ENCODE measurements around the gene SPSB2.
"Not testable (repeated sequence)": the region's sequence is repeated elsewhere in the genome, so short reads cannot be mapped to it uniquely, and the experiment has no call there.

Gene SPSB2, protein sequence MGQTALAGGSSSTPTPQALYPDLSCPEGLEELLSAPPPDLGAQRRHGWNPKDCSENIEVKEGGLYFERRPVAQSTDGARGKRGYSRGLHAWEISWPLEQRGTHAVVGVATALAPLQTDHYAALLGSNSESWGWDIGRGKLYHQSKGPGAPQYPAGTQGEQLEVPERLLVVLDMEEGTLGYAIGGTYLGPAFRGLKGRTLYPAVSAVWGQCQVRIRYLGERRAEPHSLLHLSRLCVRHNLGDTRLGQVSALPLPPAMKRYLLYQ

DNA sequence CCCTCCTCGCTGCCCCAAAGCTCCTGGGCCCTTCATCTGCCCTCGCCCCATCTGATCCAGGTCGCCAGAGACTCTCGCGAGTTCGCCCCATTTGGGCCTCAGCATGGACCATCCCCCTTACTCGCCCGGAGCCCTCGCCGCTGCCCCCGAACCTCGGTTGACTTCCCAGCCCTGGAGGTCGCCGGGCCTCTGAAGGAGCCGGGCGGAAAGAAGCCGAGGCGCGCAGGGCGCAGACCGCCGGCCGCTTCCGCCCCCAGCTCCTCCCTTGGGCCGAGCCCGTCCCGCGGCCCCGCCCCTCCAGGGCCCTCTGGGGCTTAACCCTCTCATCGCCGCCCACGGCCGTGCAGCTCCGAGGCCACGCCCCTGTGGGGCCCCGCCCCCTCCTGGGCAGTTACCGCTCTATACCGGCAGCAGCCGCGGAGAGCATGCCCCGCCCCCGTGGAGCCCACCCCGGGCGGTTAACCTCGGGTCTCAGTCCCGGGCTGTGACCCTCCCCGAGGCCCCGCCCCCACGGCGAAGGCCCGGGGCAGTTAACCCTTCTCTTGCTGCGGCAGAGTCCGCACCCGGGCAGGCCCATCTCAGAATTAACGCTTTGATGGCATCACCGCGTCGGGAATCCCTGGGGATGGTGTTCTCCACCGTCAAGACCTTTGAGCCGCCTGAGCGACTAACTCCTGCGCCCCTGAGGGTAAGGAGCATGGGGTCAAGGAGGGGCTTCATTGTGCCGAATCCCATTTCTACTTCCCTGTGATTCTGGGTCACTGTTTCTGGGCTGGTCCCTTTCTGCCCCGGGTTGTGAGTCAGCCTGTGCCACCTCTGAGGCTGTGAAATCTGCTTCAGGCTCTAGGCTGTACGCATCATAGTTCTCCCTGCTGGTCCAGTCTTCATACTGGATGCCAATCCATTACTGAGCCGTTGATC is at the start of gene SPSB2:
Gene SPSB2 (minus strand): TSS at position 210 of the 921 bp plus-strand sequence. CDS start 402 bp downstream, outside the sequence.
- DNase-seq: peak; percentile 94

DNA sequence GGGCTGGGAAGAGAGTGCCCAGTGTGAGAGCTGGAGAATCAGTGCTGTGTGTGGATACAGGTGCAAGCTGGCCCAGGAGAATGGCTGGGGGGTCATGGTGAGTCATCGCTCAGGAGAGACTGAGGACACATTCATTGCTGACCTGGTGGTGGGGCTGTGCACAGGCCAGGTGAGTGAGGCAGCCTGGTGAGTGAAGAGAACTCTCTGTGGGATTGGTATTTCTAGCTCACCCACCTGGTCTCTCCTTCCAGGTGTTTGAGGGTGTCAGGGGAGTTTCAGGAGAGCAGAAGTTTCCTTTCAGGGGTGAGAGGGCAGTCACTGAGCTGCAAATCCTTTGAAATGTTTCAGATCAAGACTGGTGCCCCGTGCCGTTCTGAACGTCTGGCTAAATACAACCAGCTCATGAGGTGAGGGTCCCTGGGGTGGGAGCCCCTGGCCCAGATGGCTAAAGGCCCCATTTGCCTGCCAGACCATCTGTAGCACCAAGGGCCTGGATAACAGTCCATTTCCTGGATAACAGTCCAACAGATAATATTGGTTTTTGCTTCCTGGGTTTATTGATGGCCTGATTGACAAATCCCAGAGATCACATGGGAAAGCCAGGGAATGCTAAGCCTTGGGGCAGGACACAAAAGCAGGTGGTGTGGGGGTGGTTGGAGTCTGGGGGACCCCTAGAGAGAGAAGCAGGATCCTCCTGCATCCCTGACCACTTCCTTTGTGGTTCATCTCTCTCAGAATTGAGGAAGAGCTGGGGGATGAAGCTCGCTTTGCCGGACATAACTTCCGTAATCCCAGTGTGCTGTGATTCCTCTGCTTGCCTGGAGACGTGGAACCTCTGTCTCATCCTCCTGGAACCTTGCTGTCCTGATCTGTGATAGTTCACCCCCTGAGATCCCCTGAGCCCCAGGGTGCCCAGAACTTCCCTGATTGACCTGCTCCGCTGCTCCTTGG is 49.2 kb upstream of the SPSB2 start:
- no peak for DNase-seq

DNA sequence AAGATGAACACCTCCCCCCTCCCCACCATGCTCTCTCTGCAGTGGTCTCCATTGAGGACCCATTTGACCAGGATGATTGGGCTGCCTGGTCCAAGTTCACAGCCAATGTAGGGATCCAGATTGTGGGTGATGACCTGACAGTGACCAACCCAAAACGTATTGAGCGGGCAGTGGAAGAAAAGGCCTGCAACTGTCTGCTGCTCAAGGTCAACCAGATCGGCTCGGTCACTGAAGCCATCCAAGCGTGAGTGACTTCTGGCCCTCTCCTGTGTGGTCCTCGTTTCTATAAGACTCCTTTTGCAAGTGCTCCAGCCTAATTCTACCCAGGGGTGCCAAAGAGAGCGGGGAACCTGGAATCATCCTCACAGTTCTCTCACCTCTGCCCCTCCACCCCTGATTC is 48.4 kb upstream of the SPSB2 start:
- no peak for DNase-seq

DNA sequence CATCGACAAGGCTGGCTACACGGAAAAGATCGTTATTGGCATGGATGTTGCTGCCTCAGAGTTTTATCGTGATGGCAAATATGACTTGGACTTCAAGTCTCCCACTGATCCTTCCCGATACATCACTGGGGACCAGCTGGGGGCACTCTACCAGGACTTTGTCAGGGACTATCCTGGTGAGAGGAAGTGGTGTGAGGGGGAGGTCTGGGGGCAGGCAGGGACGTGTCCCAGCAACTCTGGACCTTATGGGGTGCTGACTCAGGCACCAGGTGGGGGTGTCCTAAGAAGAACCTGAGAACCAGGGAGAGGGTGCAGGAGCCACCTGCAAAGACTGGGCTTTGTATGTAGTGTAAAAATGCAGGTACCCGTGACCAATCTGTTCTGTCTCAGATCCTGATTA is 46.5 kb upstream of the SPSB2 start:
- DNase-seq: no peak

DNA sequence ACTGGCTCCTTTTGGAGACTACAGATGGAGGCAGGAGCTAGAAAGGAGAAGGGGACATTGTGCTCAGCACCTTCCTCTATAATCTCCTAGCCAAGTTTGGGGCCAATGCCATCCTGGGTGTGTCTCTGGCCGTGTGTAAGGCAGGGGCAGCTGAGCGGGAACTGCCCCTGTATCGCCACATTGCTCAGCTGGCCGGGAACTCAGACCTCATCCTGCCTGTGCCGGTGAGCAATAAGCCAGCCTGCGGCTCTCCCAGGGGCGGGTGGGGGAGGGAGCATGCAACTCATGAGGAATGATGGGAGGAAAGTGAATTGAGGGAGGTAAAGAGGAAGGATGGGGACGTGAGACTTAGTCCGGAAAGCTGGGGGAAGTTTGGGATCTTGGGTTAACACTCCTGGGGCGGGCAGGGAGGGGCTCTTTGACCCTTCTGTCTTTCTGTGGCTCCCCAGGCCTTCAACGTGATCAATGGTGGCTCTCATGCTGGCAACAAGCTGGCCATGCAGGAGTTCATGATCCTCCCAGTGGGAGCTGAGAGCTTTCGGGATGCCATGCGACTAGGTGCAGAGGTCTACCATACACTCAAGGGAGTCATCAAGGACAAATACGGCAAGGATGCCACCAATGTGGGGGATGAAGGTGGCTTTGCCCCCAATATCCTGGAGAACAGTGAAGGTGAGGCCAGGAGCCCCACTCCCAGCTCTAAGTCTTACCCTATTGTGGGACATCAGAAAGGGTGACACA is 44.6 kb upstream of the SPSB2 start:
- no peak for DNase-seq

DNA sequence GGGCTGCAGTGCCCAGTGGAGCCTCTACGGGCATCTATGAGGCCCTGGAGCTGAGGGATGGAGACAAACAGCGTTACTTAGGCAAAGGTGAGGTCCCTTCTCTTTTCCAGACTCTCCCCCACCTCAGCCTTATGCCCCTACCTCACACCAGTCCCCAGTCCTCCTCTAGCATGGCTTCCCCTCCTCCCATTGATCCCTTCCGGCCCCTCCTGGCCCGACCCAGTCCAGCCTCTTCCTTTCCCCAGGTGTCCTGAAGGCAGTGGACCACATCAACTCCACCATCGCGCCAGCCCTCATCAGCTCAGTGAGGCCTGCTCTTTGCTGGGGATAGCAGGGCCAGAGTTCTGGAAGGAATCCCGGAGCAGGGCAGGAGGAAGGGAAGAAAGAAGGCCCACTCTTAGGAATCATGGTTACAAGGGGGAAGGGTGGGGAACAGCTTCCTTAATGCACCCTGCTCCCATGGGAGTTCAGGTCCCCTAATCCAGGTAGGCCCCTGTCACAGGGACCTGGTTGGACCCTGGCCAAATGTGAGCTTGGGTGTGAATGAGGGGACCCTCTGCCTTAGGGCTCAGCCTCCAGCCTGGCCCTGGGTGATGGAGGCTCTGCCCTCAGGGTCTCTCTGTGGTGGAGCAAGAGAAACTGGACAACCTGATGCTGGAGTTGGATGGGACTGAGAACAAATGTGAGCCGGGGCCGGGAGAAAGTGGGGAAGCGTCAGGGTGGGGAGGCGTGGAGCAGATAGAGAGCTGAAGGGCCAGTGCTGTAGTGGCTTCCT is 43.5 kb upstream of the SPSB2 start:
- DNase-seq: no peak

DNA sequence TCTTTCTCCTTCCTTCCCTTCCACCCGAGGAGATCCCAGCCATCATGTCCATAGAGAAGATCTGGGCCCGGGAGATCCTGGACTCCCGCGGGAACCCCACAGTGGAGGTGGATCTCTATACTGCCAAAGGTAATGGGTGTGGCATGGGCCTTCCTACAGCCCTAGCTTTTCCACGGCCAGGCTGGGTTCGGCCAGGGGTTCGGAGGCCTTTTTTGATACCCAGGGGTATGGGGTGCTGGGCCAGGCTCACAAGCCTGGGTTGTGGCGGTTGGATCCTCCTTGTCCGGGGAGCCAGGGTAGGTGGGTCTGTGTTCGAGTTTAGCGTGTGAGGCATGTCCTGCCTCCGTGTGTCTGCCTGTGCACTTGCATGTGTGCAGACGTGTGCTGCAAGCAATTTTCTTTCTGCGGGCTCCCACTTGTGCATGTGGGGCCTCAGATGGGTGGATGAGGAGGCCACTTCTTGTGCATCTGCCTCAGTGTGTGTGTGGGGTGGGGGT is 42.7 kb upstream of the SPSB2 start:
- no peak for DNase-seq

DNA sequence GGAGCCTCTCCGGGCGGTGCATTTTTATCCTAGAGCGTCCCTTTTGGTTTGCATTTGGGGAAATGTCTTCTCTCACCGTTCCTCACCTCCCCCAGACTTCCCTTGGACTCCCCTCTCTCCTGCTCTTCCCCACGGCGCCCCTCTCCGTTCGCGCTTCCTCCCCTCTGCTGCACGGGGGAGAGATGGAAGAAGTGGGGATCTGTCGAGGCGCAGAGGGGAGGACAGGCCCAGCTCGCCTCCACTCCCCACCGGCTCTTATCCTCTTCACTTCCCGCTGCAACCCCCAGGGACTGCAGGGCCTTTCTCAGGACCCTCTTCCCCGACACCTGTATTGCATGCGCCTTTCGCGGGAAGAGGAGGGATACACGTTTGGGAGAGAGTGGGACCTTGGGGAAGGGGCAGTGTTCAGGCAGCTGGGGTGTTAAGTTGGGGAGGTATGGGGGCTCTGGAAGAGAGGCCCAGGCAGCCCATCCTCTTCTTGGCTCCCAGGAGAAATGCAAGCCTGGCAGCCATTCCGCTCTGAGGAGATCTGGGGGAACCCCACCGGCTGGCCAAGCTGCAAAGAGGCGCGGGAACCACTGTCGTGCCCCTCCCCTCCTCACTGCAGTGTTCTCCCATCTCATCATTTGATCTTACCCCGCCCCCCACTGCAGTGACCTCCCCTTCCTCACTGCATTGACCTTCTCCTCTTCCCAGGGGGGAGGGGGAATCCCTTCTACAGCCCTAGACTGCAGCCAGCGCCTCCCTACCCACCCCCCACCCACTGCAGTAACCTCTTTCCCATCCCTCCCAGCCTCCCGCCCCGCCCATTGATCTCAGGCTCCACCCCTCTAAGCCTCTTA is 42.1 kb upstream of the SPSB2 start:
- no peak for DNase-seq

DNA sequence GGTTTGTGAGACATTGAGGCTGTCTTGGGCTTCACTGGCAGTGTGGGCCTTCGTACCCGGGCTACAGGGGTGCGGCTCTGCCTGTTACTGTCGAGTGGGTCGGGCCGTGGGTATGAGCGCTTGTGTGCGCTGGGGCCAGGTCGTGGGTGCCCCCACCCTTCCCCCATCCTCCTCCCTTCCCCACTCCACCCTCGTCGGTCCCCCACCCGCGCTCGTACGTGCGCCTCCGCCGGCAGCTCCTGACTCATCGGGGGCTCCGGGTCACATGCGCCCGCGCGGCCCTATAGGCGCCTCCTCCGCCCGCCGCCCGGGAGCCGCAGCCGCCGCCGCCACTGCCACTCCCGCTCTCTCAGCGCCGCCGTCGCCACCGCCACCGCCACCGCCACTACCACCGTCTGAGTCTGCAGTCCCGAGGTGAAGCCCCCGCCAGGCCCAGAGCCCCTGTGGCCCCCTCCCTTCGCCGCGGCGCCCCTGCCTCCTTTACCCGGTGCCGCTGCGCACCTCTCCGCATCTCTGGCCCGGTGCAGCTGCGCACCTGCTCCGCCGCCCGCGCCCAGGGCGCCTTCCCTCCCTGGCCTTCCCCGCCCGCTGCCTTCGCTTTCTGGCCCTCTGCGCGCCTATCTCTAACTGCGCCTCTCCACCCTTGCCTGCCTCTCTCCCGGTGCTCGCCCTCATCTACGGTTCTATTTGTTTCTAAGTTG is 41.3 kb upstream of the SPSB2 start, which contains the start of gene ENO2:
Gene ENO2 (plus strand): TSS at position 335 of the 701 bp plus-strand sequence. CDS start 1,253 bp downstream, outside the sequence.
- peak; percentile 68 for DNase-seq

DNA sequence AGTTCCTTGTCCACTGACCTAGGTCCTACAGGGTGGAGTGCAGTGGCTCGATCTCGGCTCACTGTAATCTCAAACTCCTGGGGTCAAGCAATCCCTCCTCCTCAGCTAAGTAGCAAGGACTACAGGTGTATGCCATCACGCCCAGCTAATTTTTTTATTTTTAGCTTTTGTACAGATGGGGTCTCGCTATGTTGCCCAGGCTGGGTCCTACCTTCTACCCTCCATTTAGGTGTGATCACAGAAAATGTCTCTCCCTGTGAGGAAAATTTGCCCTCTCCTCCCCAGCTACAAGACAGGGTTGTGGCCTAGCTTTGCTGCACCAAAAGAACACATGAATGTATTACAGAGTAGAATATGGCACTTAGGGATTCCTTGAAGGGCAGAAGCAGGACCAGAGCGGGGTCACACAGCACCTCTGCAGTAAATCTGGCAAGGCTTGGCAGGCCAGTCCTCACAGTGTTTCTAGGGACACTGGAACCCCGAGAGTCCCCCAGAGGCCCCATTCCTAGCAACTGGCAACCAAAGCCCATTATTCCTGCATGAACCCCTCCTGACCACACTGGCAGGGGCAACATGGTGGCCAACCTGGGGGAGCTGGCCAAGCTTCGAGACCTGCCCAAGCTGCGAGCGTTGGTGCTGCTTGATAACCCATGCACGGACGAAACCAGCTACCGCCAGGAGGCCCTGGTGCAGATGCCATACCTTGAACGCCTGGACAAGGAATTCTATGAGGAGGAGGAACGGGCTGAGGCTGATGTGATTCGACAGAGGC is 39.2 kb upstream of the SPSB2 start:
- no peak for DNase-seq

DNA sequence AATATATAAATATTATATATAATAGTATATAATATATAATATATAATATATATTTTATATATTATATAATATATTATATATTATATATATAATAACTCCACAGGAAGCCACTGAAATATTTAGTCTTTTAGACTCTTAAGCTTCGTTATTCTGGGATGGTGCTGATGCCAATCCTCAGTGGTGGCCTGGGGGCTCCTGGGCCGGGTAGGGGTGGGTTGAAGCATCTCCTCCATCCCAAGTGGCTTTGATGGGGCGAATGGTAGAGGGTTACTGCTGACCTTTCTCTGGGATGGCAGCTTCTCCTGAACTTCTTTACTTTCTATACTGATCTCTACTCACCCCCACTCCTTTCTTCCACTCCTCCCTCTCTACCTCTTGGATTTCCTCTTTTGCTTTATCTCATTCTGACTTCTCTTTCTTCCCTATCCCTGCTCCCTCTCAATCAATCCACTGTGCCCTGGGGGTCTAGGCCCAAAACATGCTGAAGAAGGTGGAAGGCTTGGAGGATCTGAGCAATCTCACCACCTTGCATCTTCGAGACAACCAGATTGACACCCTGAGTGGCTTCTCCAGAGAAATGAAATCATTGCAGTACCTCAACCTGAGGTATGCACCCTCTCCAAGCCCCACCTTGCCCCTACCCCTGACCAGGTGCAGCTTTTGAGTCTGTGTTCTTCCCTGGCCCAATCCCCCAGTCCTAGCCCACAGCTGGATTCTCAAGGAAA is 36.5 kb upstream of the SPSB2 start:
- DNase-seq: no peak

DNA sequence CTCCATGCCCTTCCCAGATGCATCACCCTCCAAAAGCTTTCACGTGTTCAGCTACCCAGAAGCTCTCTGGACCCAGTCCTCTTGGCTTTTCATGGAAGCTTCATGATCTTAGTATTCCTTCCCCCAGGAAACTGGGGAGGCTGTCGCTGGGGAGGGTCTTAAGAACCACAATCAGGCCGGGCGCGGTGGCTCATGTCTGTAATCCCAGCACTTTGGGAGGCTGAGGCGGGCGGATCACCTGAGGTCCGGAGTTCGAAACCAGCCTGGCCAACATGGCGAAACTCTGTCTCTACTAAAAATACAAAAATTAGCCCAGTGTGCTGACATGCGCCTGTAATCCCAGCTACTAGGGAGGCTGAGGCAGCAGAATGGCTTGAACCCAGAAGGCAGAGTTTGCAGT is 35.0 kb upstream of the SPSB2 start:
- DNase-seq: not testable (repeated sequence)

DNA sequence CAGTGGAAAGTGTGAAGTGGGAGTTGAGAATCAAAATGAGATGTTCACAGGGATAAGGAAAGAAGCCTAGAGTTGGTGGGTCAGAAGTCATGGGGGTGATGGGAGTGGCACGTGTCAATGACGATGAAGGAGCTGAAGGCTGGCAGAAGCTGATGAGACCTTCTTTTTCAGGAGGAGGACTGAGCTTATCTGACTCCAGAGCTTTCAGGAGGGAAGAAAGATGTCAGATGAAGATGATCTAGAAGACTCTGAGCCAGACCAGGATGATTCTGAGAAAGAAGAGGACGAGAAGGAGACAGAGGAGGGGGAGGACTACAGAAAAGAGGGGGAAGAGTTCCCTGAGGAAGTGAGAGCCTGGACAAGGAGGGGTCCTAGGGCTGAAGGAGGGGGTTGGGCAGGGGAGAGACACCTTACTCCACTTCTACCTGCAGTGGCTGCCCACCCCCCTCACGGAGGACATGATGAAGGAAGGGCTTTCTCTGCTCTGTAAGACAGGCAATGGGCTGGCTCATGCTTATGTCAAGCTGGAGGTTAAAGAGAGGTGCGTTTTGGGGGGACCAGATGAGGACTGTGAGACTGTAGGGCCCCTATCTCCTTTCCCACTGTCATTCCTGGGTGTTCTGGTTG is 32.4 kb upstream of the SPSB2 start:
- no peak for DNase-seq

DNA sequence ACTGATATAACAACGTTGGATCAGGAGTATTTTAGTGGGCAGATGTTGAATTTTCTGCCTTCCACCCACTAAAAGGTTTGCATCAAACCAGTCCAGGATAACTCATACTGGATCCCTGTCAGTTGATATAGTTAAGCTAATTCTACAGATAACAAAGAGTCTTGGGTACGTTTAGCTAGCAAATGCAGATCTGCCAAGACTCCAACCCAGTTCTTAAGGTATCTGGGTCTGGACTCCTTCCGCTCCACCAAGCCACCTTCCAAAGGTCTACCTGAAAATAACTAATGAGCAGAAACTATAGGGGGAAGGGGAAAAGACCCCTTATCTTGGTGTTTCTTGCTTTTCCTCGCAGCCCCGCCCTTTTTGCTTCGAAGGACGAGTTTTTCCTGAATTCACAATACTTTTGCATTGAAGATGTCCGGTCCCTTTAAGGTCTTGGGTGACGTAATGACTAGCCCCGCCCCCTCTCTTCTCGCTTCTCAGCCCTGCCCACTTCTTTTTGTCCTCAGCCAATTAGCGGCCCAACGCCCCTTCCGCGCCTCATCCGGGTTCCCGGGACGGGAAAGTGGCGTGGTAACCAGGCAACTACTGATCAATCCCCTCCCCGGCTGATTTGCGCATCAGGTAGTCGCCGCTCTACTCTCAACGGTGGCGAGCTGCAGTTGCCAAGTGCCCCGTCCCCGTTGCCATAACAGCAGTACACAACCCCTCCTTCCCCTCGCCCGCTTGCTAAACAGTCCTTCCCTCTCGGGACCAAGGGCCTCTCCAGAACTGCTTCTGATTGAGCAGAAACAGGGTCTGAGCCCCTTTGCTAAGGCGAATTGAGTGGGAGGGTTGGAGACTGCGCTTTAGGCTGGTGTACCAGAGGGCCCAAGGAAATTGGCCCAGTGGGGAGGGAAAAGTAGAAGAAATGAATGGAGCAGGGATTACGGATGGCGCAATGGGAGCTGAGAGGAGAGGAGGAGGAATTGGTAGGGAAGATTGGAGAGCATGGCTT is 31.5 kb upstream of the SPSB2 start, which contains the start of gene LRRC23:
Gene LRRC23 (plus strand): TSS at position 543 of the 997 bp plus-strand sequence. CDS start 812 bp downstream, outside the sequence.
- peak; percentile 97 for DNase-seq

DNA sequence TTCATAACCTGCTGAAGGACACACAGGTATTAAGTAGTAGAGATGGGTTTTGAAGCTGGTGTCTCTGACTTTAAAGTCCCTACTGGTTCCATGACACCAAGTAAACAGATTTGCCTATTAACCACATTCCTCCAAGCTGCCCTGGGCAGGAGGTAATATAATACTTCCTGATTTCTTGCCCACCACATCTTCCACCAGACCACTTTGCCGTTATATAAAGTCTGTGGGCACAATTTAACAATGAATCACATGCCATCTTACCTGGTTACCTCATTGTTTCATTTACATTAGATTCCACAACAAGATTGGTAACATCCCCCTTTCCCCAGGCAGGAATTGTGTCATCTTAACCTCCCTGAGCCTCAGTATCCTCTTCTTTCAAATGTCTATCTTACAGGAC is 30.6 kb upstream of the SPSB2 start:
- DNase-seq: no peak

DNA sequence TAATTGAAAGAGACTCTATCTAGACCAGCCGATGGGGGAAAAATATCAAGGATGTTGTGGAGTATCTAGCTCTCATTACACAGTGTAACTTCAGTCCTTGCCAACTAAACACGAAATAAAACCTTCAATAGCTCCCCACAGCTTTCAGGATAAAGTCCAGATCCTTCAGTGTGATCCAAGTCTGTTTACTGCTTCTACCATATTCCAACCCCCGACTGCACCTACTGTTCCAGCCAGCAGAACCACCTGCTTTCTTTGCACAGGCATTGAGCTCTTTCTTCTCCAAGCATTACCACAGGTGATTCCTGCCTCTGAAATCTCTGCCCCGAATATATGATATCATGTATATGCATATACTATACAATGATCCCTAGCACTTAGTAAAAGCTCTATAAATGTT is 29.3 kb upstream of the SPSB2 start:
- no peak for DNase-seq
